ENCODE data around the gene USH1C.

The USH1C gene

DNA sequence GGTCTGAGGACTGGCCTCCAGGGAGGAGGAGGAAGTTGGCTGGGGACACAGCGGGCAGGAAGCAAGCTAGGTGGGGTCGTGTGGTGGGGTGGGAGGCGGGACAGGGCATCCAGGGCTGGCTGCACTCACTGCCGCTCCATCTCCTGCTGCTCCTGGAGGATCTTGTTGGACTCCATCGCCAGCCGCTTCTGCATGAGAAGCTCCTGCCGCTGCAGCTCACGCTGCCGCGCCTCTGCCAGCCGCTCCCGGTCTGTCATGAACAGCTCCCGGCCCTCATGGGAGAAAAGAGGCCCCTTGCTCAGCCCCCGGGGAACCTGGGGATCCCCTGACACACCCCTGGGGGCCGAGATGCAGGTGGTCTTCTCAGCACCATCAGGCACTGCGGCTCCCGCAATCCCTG is 21.6 kb downstream of the USH1C start:
- no peak for FAIRE-seq

DNA sequence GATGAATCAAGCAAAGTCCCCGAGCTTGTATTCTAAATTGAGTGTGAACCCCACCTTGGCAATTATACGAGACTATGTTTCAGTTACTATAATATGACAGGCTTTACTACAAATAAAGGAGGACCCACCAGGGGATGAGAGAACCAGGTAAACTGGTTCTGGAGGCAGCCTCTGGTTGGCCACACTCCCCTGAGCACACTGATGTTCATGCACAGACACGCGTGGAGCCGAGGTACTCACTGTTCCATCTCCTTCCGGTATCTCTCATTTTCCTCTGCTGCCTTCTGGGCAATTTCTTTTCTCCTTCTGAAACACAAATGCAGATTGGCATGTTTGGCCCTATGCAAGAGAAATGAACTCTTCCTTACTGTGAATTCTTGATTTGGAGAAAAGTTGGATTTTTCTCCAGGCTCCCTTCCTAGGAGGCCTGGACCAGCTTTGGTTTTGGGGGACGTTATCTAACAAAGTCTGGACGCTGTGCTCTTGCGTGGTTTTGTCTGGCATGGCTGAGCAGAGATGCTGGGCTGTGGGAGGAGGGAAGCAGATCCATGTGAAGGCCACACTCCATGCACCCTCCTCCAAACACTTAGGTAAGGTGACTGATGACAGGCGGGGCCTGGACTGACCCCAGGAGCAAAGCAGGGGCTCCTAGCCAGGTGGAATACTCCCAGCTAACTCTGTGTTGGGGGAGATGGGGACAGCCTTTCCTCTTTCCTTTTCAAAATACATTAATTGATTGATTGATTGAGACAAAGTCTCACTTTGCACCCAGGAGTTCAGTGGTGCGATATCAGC is 22.9 kb downstream of the USH1C start:
- no peak for FAIRE-seq

DNA sequence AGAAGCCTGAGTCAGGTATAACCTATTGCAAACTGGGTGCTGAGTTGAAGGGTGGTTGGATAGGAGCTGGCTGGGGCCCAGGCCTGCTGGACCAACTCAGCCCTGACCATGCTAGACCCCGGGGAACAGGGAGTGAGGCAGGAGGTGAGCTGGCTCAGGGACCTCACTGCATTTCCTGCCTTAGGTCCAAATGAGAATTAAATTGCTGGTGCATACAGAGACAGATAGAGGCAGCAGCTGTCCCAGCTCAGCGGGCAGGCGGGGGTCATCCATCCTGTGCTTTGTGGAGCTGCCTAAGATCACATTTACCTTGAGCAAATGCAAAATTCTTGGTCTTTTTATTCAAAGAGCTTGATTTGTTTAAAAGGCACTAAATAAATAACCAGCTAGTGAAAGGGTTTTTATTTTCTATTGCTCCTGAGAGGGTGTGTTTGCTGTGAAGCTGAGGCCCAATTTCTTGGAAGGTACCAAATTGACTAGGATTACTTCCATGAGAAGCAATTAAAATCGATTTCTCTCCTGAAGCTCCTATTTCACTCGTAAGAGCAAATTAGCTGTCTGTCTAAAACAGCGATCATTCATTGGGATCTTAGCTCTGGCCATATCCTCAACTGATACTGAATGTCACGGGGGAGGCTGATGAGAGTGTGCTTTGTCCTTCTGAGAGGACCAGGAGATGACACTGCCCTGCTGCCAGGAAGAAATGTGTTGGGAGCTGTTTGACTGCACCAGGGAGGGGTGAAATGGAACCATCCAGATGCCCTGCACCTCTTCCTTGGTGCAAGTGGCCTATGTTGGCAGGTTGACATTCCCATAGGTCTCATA is 24.9 kb downstream of the USH1C start:
- no peak for FAIRE-seq

DNA sequence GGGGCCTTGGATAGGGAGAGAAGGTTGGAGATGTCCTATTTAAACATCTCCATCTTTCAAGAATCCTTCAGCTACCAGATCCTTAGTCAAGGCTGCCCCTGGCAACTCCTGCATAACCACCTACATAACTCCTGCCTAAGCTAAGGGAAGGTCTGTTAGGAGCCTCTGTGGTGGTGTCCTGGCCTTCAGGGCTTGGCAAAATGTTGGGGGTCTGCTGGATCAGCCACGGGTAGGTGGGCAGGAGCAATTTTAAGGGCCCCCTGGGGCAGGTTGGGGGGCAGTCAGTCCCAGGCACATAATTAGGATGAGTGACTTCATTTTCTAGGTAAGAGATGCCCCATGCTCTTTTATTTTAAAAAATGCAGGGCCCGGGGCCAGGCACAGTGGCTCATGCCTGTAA is 25.9 kb downstream of the USH1C start:
- FAIRE-seq, result no peak

DNA sequence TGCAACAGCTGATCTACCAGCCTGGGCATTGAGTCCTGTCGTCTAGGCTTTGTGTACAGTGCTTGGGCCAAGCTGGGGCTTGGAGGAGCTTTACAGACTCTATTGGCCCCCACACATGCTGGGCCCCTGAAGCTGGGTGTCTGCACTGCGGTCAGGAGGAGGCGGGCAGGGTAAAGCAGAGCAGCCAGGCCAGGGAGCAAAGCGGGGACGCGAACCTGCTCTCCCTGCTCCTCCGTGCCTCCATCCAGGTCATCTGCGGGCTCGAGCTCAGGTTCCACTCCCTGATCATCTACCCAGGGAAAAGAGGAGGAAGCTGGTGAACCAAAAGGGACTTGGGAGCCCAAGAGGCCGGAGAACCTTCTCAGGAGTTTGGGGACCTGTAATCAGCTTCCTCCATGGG is 27.0 kb downstream of the USH1C start:
- no peak for FAIRE-seq

DNA sequence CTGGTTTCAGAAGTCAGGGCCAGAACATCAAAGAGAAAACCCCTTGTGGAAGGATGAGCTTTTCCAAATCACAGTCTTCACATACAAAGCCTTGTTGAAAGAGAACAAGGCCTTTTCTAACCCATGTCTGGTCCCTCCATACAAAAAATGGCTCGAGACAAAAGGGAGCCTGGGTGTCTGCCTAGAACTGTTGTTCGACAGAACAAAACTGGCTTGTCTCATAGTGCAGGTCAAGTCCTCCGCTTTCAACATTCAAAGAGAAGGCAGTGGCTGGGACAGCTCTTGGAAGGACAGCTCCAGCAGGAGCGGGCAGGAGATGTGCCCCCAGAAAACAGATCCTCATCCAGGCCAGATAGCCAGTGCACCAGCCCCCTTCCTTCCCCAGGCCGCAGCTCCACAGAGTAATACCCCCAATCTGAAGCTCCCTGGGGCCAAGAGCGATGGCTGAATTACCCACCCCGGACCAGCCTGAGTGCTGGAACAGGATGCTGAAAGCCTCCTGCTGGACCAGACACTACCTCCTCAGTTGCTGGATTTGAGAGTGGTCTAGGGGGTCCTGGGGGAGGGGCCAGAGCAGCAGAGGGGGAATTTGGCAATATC is 27.6 kb downstream of the USH1C start:
- FAIRE-seq, result no peak

DNA sequence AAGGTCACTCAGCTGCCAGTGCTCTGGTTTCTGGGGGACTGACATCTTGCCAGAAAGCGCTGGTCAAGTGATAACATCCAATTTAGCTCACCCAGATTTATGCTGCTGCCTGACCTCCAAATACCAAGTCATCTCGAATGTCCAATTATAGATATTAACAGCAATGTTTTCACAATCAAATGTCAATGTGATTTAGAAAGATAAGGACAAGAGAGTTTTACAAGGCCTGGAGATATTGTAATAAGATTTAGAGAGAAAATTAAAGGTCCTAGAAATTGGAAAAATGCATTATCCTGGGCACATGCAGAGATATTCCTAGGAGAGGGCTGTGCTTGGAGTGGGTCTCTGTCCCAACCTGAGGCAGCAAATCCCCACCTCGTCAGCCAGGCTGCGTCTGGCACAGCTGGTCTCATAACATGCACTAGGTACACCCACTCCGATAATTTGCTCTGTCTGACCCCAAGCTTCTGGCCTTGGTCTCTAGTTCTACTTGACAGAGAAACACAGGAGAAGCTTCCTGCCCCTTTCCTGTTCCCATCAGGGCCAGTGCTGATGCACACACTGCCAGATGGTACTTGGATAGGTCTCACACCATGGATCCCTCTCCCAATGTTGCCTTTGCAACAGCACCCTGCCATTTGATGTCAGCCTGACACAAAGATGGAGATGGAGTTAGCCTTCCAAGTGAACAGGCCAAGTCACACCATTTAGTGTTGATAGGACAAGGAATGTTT is 28.6 kb downstream of the USH1C start:
- no peak for FAIRE-seq

DNA sequence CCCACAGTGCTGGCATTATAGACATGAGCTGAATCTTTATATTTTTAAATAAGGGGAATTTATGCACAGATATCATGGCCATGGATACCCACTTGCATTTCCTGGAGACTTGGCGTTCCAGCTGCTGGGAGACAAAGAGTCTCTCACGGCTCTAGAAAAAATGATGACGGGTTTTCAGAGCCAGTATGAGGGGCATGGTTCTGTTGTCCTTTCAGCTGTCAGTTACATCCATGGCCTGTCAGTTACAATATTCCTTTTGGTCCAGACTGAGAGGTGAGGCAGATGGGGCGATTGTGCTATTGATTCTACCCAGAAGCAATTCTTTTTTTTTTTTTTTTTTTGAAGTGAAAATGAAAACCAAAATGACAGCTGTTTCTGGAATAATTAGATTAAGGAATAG is 29.7 kb downstream of the USH1C start:
- no peak for FAIRE-seq

DNA sequence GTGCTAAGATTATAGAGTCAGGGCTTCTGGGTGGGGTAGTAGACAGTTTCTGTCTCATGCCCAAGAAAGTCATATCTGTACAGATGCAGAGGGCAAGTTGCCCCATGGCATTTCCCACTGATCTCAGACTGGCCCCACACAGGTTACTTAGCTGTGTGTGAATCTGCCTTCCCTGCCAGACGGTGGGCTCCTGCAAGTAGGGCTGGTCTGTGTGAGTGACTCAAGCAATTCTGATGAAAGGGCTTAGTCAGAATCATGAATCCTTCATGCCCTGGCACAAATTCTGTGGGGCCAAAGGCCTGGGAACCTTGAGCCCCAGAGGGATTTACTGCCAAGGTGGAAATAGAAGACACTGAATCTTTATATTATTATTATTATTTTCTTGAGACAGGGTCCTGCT is 30.4 kb downstream of the USH1C start:
- FAIRE-seq, result no peak

DNA sequence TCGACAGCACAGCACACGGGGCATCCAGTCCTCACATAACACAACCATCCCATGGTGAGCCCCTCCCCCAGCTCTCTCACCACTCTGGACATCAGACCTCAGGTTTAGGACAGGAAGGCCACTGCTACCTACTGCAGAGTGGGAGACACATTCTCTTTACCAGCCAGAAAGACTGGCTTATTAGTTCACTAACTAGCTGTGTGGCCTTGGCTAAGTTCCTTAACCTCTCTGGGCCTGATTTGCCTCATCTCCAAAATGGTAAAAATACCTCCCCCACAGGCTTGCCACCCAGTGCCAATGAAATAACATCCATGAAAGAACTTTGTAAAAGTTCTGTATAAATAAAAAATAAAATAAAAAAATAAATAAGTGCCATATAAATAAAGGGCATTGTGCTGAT is 32.1 kb downstream of the USH1C start:
- FAIRE-seq, result no peak

DNA sequence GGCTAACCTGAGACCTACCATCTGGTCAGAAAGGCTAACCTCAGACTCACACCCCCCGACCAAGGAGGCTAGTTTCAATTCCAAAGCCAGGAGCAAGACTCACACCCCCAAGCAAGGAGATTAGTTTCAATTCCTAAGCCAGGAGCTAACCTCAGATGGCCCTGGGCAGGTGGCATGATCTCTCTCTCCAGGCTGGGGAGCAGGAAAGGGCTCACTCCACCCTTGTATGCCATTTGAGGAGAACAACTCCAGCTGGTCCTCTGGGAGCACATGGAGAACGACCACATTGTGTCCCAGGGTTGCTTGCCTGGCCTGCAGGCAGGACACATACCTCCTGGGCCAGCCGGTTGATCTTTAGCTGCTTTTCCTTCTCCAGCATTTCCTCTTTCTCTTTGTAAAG is 32.6 kb downstream of the USH1C start:
- no peak for FAIRE-seq

DNA sequence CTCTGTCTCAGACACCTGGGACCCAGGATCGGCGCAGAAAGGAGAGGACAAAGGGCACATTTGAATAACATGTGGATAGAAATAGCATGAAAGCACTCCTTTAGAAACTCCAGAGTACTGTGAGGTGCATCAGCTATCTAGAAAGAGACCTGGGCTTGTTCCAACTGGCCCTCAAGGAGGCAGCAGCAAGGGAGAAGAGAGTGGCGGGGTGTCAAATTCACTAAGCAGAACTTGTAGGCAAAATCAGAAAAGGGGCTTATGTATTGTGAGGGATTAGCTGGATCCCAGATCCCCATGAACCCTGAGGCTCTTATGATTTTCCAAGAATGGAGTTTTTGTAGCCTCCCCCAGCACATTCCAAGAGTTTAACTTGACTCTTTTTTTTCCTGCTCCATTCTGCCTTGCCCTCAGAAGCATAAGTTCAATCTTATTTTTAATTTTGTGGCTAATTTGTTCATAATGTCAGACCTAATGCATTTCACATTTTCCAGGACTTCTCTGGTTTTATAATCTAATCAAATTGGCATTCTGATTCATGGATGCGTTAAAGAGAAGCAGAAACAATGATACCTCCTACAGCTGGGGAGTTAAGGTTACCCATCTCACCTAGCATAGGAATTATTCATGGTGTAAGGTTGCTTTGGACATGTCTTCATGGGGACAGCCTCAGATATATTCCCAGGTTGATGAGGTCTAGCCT is 33.6 kb downstream of the USH1C start:
- no peak for FAIRE-seq

DNA sequence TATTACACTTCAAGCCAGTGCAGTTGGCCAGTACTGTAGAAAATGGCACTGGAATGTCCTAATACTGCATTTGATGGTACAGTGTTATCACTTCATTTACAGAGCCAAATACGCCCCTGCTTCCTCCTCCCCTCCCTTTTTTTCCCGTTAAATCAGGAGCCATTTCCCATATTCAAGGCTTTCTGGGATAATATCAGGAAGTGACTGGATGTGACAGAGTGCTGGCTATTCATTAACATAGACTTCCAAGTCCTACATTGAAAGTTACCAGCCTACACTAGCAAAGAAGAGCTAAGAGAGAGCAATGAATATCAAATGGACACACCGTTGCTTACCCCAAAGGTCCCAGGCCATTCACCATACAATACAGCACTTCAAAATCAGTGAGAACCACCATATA is 35.4 kb downstream of the USH1C start:
- FAIRE-seq, result no peak

DNA sequence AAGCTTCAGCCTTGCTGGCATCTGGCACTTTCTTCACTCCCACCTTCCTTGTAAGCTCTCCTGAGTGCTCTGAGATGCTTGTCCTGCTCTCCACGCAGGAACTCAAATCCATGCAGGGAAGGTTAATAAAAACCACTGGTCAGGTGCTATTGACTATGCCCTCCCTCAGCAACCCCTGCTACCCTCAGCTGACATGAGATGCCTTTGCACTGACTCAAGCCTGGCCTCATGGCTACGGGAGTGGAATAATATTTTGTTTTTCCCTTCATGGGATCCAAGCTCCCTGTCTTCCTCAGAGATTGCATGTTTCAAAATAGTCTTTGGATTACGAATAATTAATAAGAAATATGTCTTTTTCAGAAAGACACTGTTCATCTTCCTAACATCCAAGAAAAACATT is 35.9 kb downstream of the USH1C start:
- FAIRE-seq, result no peak

DNA sequence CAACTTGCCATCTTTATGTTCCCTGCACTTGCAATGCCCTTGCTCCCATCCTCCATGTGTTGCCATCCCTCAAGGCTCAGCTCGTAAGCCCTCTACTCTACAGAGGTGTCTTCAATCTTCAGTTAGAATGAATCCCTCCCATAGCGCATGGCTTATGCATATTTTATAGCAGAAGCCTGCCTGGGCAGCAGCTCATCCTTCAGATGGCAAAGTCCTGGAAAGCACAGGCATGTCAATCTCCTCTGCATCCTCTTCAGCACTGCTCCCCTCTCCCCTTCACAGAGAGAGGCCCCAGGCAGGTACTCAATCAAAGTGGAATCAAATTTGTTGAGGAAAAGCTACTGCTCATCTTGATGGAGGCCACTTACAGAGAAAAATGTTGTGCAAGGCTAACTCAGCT is 36.4 kb downstream of the USH1C start:
- no peak for FAIRE-seq

DNA sequence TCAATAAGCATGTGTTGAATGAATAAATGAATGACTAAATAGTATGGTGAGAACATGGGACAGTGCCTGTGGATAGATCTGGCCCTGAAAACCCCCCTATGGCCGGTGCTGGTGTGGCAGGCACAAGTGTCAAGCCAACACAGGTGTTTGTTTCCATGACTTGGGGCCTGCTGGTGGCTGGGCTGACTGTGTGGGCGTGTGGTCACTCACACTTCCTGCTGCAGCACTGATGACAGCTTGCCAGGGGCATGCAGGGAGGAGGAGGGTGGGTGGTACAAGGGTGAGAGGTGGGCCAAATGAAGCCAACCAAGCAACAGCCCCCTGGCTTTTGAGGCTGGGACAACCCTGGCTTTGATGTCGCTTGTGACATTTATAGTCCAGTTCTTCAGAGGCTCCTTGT is 37.3 kb downstream of the USH1C start:
- FAIRE-seq, result no peak

DNA sequence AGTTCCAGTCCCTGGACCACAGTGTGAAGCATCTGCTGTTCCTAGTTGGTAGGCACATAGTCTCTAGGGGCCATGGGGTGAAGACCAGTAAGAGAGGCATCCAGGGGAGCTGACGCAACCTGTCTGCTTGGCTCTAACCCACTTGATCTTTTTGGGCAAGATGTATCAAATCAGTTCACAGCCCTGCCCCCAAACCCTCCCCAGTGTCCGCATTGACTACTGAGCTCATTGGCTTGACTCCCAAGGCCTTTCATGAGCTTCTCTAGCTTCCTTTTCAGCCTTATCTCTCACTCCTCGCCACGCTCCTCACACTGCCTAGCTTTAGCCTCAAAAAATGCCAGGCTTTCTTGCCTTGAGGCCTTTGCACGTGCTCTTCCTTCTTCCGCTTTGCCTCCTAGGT is 37.9 kb downstream of the USH1C start:
- FAIRE-seq, result no peak

DNA sequence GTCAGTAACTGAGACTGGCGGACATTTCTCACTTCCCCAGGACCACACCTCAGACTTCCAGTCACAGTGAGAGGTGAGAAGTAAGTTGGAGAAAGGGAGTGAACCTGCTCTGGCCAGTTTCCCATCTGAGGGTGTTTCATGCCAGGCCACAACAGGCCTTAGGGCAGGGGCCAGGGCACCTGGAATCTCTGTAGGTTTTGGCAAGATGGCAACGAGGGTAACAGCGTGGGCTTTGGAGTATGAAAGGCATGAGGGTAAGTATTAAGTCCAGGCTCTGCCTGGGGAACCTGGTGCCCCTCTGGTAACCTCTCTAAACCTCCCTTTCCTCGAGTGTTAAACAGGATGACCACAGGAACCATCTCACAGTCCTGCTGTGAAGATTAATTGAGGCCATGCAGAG is 39.1 kb downstream of the USH1C start:
- no peak for FAIRE-seq

DNA sequence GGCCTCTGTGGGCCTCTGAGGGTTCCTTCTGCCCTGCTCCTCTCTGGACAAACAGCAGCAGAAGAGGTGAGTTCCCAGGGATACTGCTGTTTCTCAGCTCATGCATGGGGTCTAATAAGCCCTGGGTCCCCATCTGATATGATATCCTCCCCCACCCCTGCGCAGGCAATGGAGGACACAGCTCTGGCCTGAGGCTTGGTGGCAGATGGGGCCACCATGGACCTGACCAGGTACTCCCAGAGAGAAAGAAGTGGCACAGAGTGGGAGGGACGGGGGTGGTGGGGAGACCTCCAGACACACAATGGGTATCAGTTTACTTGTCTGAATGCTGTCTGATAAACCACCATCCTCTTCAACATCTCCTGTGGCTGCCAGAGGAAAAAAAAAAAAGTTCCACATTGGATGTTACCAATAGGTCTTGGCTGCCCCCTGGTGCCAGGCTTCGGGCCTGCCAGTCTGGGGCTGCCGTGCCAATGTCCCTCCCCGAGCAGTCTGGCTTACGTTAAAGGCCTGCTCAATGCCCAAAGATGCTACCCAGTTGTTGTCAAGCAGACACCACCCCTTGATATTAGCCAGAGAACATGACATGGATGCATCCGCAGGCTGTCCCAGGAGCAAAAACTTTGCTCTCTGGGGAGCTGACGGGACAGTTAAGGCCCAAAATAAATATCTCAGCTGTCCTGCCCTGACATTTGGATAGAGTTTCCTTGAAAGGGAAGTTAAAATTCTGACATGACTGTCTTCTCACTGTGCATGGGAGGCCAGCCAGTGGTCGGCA is 39.7 kb downstream of the USH1C start:
- no peak for FAIRE-seq

DNA sequence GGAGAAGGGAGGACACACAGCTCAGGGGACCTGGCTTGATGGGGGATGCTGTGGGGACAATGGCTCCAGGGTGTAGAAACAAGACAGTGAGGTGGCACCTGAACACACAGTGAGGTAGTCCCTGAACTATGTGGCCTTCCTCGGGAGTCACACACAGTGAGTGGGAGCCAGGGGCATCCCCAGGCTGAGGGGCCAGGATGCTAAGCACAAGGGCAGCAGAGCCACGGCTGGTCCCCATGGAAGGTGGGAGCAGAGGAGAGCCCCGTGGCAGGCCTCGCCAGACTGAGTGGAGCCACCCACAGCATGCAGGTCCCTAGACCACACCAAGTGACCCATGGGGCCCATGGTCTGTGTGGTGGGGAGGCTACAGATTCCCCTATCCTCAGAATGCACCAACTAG is 41.6 kb downstream of the USH1C start:
- FAIRE-seq, result no peak

DNA sequence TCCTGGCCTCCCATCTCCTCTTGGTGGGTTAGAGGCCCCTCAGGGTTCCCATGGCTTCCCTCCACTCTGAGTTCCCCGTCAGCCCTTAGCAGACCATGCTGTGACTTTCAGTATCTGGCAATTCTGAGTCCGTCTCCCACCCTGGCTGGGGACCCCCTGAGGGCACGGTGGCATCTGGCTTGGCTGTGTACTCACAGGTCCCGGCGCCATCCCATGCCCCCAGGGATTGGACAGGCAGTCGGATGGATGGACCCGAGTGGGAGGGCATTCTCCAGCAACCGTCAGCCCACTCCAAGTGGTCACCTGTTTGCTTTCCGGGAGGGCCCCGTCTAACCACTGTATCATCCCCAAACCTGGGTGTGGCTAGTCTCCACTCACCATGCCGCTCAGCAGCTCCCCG is 43.5 kb downstream of the USH1C start:
- FAIRE-seq, result no peak

DNA sequence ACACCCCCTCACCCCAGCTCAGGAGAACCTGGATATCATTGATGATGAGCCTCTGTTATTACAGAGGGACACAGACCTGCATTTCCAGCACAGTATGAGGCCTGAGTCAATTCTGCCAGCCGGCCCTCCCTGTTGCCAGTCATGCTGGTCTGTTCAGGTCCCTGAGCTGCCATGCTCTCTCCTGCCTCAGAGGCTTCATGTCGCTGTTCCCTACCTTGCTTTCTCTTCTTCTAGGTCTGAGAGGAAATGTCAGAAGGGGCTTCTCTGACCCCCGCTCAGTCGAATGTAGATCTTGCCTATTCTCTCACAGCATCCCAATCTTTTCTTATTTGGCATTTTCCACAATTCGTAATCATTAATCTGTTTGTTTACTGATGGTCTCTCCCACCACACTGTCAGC is 45.7 kb downstream of the USH1C start:
- FAIRE-seq, result no peak

Data from TTC549 (cell line).